Astrocyte (in vitro differentiated cells and primary cell): ENCODE results near the gene SPARC. TPM values are rescaled to one million over a fixed set of nuclear protein-coding genes. Genes with fewer than 3 reads are reported as not detected.

Experiments
- DNase-seq: peaks from one replicate; pipeline ENCODE4 v3.0.0-alpha.2; 2010; ENCODE audit warnings: low read depth
- FAIRE-seq: peaks from 2 replicates; lab custom pipeline; 2011; peaks lifted over from hg19 to GRCh38; lab: Jason Lieb, UNC
- H2AFZ ChIP-seq: 2 replicates; pipeline ENCODE4 v1.6.0; 2012; ENCODE audit warnings: low read depth, low read length, inconsistent platforms
- H3K27ac ChIP-seq: 2 replicates; pipeline ENCODE4 v1.5.1; 2011; ENCODE audit warnings: low read depth, low read length, inconsistent platforms
- H3K27me3 ChIP-seq: 2 replicates; pipeline ENCODE4 v1.6.0; 2011; ENCODE audit warnings: low read length, inconsistent platforms; ENCODE audit not compliant: insufficient read depth
- H3K36me3 ChIP-seq: 2 replicates; pipeline ENCODE4 v1.5.1; 2011; ENCODE audit warnings: low read length, inconsistent platforms; ENCODE audit not compliant: insufficient read depth
- H3K4me1 ChIP-seq: 2 replicates; pipeline ENCODE4 v1.5.1; 2011; ENCODE audit warnings: low read length, inconsistent platforms; ENCODE audit not compliant: insufficient read depth
- H3K4me2 ChIP-seq: 2 replicates; pipeline ENCODE4 v1.6.0; 2012; ENCODE audit warnings: low read length, inconsistent platforms
- H3K4me3 ChIP-seq: 2 replicates; pipeline ENCODE4 v1.5.1; 2011; ENCODE audit warnings: low read depth, mild to moderate bottlenecking, low read length, inconsistent platforms; ENCODE audit not compliant: insufficient read depth
- H3K79me2 ChIP-seq: 2 replicates; pipeline ENCODE4 v1.6.0; 2012; ENCODE audit warnings: mild to moderate bottlenecking, low read length, inconsistent platforms; ENCODE audit not compliant: insufficient read depth
- H3K9ac ChIP-seq: 2 replicates; pipeline ENCODE4 v1.6.0; 2012; ENCODE audit warnings: mild to moderate bottlenecking, low read length, inconsistent platforms
- H3K9me3 ChIP-seq: 2 replicates; pipeline ENCODE4 v1.5.1; 2012; ENCODE audit warnings: low read depth, mild to moderate bottlenecking, low read length, inconsistent platforms; ENCODE audit not compliant: insufficient read depth
- H4K20me1 ChIP-seq: 2 replicates; pipeline ENCODE4 v1.6.0; 2012; ENCODE audit warnings: low read length, inconsistent platforms; ENCODE audit not compliant: insufficient read depth
- H3K27ac Mint-ChIP-seq: one replicate; pipeline ENCODE4 v1.8.0; 2021; ENCODE audit warnings: mild to moderate bottlenecking, mixed read lengths; ENCODE audit not compliant: unreplicated experiment
- H3K27me3 Mint-ChIP-seq: one replicate; pipeline ENCODE4 v1.8.0; 2021; ENCODE audit warnings: low read depth, mixed read lengths; ENCODE audit not compliant: unreplicated experiment
- H3K36me3 Mint-ChIP-seq: one replicate; pipeline ENCODE4 v1.8.0; 2021; ENCODE audit warnings: low read depth, mixed read lengths; ENCODE audit not compliant: unreplicated experiment
- H3K4me1 Mint-ChIP-seq: one replicate; pipeline ENCODE4 v1.8.0; 2021; ENCODE audit warnings: low read depth, mixed read lengths; ENCODE audit not compliant: unreplicated experiment
- H3K4me3 Mint-ChIP-seq: one replicate; pipeline ENCODE4 v1.8.0; 2021; ENCODE audit warnings: mild to moderate bottlenecking, moderate library complexity, mixed read lengths; ENCODE audit not compliant: unreplicated experiment
- H3K9me3 Mint-ChIP-seq: one replicate; pipeline ENCODE4 v1.8.0; 2021; ENCODE audit warnings: mild to moderate bottlenecking, mixed read lengths; ENCODE audit not compliant: unreplicated experiment
- EZH2 ChIP-seq: IDR thresholded peaks from 2 replicates; pipeline ENCODE4 v1.6.1; 2012; ENCODE audit warnings: mild to moderate bottlenecking, low read length, inconsistent platforms; ENCODE audit not compliant: insufficient read depth
- total RNA-seq: library from RNA; stranded (reverse); gene quantifications from 2 replicates; pipeline ENCODE4 v1.2.1, GENCODE V29; 2021
- TF ChIP-seq, protein P1 (sequence below): IDR thresholded peaks from 2 replicates; pipeline ENCODE4 v1.5.1; 2011; ENCODE audit warnings: low read depth, mild to moderate bottlenecking, inconsistent platforms, low read length, moderate library complexity; ENCODE audit not compliant: insufficient read depth

Gene SPARC
- total RNA-seq, 1 donor from 2014 or later: 15,667 TPM

DNA sequence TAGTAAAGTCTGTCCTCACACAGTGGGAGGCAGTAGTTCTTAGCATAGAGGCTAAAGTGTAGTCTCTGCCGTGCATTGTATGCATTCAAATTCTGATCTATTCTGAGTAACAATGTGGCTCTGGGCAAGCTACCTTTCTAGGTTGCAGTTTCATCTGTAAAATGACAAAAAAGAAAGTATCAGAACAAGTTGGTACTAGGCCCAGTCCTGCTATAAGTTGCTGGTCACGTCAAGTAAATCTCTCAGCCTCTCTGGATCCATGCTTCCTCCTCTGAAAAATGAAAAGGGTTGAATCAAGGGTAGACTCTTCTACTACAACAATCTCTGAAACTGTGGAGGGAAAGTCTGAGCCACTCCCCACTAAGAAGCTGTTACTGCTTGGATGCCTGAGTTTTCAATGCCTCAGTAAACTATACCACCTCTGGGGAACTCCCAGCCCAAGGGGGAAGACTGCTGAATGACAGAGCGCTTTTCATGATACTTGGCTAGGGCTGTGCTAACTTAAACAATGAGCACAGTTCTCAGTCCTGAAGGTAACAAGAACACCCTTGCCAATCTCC, 34.5 kb upstream of the SPARC start:
- Histone ChIP-seq H4K20me1 (no peaks in the 10 kb centered on the region), H3K27ac (no peak overlapping the region), H3K4me1 (peaks cover 17% of the 10 kb centered on the region), H3K9ac (no peak overlapping the region), H3K27me3 (no peaks in the 10 kb centered on the region), H3K79me2 (no peaks in the 10 kb centered on the region), H3K9me3 (no peaks in the 10 kb centered on the region), H3K4me2 (no peak overlapping the region), H3K4me3 (no peak overlapping the region), H3K36me3 (no peaks in the 10 kb centered on the region), H2AFZ (no peak overlapping the region)
- Mint-ChIP-seq H3K9me3 (peaks cover 6% of the 10 kb centered on the region), H3K36me3 (peaks cover 2% of the 10 kb centered on the region), H3K4me3 (peak overlapping the region; percentile 67), H3K27ac (peak overlapping the region; percentile 91), H3K4me1 (peaks cover 49% of the 10 kb centered on the region), H3K27me3 (no peaks in the 10 kb centered on the region)
- no peak for FAIRE-seq
- no peak for DNase-seq
- TF ChIP-seq EZH2: no peak
- TF ChIP-seq, protein P1, sequence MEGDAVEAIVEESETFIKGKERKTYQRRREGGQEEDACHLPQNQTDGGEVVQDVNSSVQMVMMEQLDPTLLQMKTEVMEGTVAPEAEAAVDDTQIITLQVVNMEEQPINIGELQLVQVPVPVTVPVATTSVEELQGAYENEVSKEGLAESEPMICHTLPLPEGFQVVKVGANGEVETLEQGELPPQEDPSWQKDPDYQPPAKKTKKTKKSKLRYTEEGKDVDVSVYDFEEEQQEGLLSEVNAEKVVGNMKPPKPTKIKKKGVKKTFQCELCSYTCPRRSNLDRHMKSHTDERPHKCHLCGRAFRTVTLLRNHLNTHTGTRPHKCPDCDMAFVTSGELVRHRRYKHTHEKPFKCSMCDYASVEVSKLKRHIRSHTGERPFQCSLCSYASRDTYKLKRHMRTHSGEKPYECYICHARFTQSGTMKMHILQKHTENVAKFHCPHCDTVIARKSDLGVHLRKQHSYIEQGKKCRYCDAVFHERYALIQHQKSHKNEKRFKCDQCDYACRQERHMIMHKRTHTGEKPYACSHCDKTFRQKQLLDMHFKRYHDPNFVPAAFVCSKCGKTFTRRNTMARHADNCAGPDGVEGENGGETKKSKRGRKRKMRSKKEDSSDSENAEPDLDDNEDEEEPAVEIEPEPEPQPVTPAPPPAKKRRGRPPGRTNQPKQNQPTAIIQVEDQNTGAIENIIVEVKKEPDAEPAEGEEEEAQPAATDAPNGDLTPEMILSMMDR: no peak

DNA sequence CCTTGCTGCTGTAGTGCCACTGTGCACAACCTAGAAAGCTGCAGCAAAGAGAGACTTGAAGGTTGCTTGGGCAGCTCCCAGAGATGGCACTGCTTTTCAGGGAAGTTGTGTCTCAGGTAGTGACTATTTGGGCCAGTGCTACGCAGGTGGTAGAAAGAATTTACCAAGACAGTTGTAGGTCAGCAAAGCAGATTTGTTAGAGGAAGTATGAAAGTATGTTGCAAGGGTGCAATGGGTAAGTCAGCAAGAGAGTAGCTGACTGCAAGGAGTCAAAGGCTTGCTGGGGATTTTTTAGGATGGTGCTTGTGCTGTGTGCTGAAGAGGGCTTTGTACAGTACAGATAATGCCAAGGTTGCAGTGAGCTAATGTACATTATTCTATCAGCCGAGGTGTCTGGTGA, 33.5 kb upstream of the SPARC start:
- no peak overlapping the region for H3K4me3 ChIP-seq
- DNase-seq (no peak), FAIRE-seq (no peak)
- no peak overlapping the region for H3K4me2 ChIP-seq
- peaks cover 2% of the 10 kb centered on the region for H3K36me3 Mint-ChIP-seq
- no peaks in the 10 kb centered on the region for H4K20me1 ChIP-seq
- H3K27ac Mint-ChIP-seq: peak overlapping the region; percentile 91
- peaks cover 51% of the 10 kb centered on the region for H3K4me1 Mint-ChIP-seq
- no peaks in the 10 kb centered on the region for H3K9me3 ChIP-seq
- H3K4me3 Mint-ChIP-seq: no peak overlapping the region
- H3K4me1 ChIP-seq: peaks cover 17% of the 10 kb centered on the region
- no peaks in the 10 kb centered on the region for H3K27me3 Mint-ChIP-seq
- H3K9me3 Mint-ChIP-seq: peaks cover 6% of the 10 kb centered on the region
- H3K79me2 ChIP-seq: no peaks in the 10 kb centered on the region
- no peak overlapping the region for H3K9ac ChIP-seq
- no peaks in the 10 kb centered on the region for H3K27me3 ChIP-seq
- no peaks in the 10 kb centered on the region for H3K36me3 ChIP-seq
- no peak overlapping the region for H3K27ac ChIP-seq
- no peak overlapping the region for H2AFZ ChIP-seq
- no peak for TF ChIP-seq EZH2
- TF ChIP-seq, protein P1: no peak

DNA sequence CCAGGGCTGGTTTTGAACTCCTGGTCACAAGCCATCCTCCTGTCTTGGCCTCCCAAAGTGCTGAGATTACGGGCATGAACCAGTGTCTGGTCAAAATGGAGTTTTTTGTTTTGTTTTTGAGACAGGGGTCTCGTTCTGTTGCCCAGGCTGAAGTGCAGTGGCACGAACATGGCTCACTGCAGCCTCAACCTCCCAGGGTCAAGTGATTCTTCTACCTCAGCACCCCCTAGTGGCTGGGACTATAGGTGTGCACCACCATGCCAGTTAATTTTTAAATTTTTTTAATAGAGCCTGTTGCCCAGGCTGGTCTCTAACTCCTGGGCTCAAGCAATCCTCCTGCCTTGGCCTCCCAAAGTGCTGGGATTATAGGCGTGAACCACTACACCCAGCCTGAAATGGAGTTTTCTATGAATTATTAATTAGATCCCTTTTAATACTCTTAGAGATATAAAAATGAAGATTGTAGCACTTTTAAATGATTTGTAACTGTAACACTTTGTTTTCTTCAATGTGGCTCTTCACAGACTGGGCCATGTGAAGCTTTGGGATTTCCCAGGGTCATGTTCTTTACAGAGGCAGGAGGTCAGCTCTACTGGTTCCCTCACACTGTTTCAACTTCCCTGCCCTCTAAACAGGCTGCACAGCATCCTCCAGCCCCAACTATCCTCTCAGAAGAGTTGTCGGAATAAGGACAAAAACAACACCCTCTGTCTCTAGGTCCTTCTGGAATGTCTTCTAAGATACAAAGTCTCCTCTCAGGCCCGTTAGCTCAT, 32.7 kb upstream of the SPARC start:
- H3K27me3 Mint-ChIP-seq: no peaks in the 10 kb centered on the region
- no peak for TF ChIP-seq EZH2
- TF ChIP-seq, protein P1: peak; percentile 22
- H4K20me1 ChIP-seq: no peaks in the 10 kb centered on the region
- peak; percentile 58 for FAIRE-seq
- no peak for DNase-seq
- H3K4me3 ChIP-seq: no peak overlapping the region
- H3K36me3 Mint-ChIP-seq: peaks cover 2% of the 10 kb centered on the region
- no peaks in the 10 kb centered on the region for H3K27me3 ChIP-seq
- no peak overlapping the region for H2AFZ ChIP-seq
- H3K4me2 ChIP-seq: peak overlapping the region; percentile 57
- no peaks in the 10 kb centered on the region for H3K79me2 ChIP-seq
- peaks cover 17% of the 10 kb centered on the region for H3K4me1 ChIP-seq
- H3K9ac ChIP-seq: peak overlapping the region; percentile 53
- peak overlapping the region; percentile 54 for H3K4me3 Mint-ChIP-seq
- H3K27ac ChIP-seq: peak overlapping the region; percentile 80
- H3K36me3 ChIP-seq: no peaks in the 10 kb centered on the region
- no peaks in the 10 kb centered on the region for H3K9me3 ChIP-seq
- H3K4me1 Mint-ChIP-seq: peaks cover 51% of the 10 kb centered on the region
- peaks cover 4% of the 10 kb centered on the region for H3K9me3 Mint-ChIP-seq
- H3K27ac Mint-ChIP-seq: peak overlapping the region; percentile 91
